ENCODE measurements around the gene TBRG4.

- TF ChIP-seq POLR2A (IDR thresholded peaks at IDR 0.05) (peak; percentile 81), POLR2AphosphoS5 (IDR thresholded peaks at IDR 0.05) (peak; percentile 100), CTCF (IDR thresholded peaks at IDR 0.05) (peak in 1 of 4 experiments; percentile 9)
These were observed at the start of gene TBRG4 for GRCh38 chr7:45111298-45112223.
